Activated T-helper 1 cell treated with anti-CD3 and anti-CD28 coated beads, Interleukin-12 subunit alpha, Interleukin-12 subunit beta, Interleukin-2, Interleukin-4 antibody, amounts not matched to agents 30 ng/mL and 10 ng/mL and 1 ng/mL, durations not matched to agents 14 hours and 24 hours and 36 hours (primary cell): Measurements from ENCODE around the gene TSPAN11. TPM values are rescaled to one million over a fixed set of nuclear protein-coding genes. Genes with fewer than 3 reads are reported as not detected.
"Not testable (repeated sequence)": the region's sequence is repeated elsewhere in the genome, so short reads cannot be mapped to it uniquely, and the experiment has no call there.

Source experiments
- DNase-seq: peaks from one replicate; pipeline ENCODE4 v3.0.0; 2021; ENCODE audit warnings: low spot score
- H3K27ac Mint-ChIP-seq: one replicate; pipeline ENCODE4 v1.8.0; 2021; ENCODE audit warnings: mild to moderate bottlenecking, mixed read lengths
- H3K27me3 Mint-ChIP-seq: one replicate; pipeline ENCODE4 v1.8.0; 2022; ENCODE audit warnings: mild to moderate bottlenecking, moderate library complexity, mixed read lengths; ENCODE audit not compliant: insufficient read depth
- H3K36me3 Mint-ChIP-seq: one replicate; pipeline ENCODE4 v1.8.0; 2021; ENCODE audit warnings: low read depth, mixed read lengths
- H3K4me1 Mint-ChIP-seq: one replicate; pipeline ENCODE4 v1.8.0; 2021; ENCODE audit warnings: low read depth, mixed read lengths
- H3K4me3 Mint-ChIP-seq: one replicate; pipeline ENCODE4 v1.8.0; 2021; ENCODE audit warnings: mild to moderate bottlenecking, moderate library complexity, mixed read lengths
- H3K9me3 Mint-ChIP-seq: one replicate; pipeline ENCODE4 v1.8.0; 2021; ENCODE audit warnings: mixed read lengths
- intact Hi-C: fragments of 100-400 bp; cut with micrococcal nuclease; formaldehyde crosslinking; loops from one replicate; pipeline ENCODE4 v1.15.1; 2024
- total RNA-seq: library from RNA; stranded (reverse); gene quantifications from 2 replicates; pipeline ENCODE4 v1.2.3, GENCODE V29; 2022

Gene TSPAN11
- total RNA-seq, 1 donor from 2014 or later = not detected

DNA sequence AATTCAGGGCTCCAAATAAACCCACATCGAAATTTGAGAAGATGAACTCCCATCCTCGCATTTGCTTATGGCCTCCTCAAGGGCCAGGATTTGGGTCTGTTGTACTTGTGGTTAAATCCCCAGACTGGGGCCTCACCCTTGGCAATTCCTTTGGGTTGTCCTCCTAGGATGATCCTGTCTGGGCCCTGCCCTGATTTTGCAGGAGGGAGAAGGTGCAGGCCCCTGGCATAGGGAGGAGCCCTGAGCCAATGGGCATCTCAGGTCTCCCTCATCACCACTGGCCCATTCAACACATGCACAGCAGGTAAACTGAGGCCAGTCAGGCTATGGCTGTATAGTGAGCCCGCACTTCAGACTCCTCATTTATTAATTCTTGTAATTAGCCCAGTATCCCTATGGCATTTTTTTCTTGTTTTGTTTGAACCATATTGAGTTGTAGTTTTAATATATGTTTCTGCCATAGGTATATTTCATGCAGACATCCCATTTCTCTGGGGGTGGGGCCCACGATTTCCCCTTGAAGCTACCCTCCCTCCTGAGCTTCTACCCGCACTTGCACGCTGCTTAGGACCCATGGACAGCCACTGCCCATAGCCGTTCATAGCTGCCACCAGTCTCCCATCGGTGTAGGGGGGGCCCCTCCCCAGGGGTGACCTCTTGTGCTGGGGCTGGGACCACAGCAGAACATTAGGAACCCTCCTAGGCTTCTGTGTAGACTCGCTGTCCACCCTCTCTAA is 80.0 kb downstream of the TSPAN11 start:
- no peak overlapping the region for H3K4me3 Mint-ChIP-seq
- intact Hi-C loops = no loop called here

DNA sequence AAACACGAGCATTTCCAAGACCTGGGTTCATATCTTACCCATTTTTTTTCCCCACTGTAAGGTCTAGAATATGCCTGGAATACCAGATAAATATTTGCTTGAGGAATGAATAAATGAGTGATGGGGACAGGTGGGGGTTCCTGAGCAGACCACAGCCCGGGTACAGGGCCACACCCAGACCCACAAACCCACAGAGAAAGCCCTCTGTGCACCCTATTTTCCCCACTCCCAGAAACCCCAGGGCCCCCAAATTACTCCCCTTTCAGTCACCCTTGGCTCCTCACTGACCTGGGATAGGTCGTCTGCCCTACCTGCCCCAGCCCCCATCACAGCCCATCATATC is 80.6 kb downstream of the TSPAN11 start:
- H3K4me1 Mint-ChIP-seq = no peaks in the 10 kb centered on the region
- no peaks in the 10 kb centered on the region for H3K9me3 Mint-ChIP-seq
- H3K36me3 Mint-ChIP-seq = no peaks in the 10 kb centered on the region
- intact Hi-C loops = no loop called here
- H3K4me3 Mint-ChIP-seq = no peak overlapping the region
- H3K27me3 Mint-ChIP-seq = peaks cover 1% of the 10 kb centered on the region
- no peak for DNase-seq
- H3K27ac Mint-ChIP-seq = no peak overlapping the region

More for the DNA sequence above, 80.0 kb downstream of the TSPAN11 start:
- no peaks in the 10 kb centered on the region for H3K9me3 Mint-ChIP-seq
- H3K27ac Mint-ChIP-seq = no peak overlapping the region
- no peaks in the 10 kb centered on the region for H3K36me3 Mint-ChIP-seq
- H3K4me1 Mint-ChIP-seq = no peaks in the 10 kb centered on the region
- no peak for DNase-seq
- peaks cover 1% of the 10 kb centered on the region for H3K27me3 Mint-ChIP-seq

DNA sequence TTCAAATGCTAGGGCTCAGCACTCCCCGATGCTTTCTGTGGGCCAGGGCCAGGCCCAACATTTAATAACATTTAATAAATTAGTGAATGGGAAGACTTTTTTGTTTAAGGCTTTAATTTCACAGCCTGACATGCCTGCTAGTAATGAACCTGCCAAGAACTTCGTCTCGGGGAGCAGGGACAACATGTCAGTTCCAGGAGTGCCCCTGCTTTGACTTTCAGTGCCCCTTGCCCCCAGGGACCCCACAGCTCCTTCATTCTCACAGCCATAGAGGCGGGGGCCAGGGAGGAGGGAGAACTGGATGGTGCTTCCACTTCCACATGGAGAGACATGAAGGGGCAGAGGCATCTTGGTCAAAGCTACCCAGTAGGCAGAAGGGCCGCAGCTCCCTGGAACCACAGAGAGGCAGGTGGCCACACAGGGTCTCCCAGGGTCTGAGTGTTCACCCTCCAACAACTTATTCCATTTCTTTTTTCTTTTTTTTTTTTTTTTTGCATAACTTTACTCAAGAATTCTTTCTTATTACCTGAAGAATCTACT is 81.2 kb downstream of the TSPAN11 start:
- Mint-ChIP-seq H3K4me3 (no peak overlapping the region), H3K4me1 (no peaks in the 10 kb centered on the region), H3K9me3 (no peaks in the 10 kb centered on the region), H3K27me3 (peaks cover 1% of the 10 kb centered on the region), H3K27ac (no peak overlapping the region), H3K36me3 (no peaks in the 10 kb centered on the region)
- no peak for DNase-seq
- intact Hi-C loops = no loop called here

DNA sequence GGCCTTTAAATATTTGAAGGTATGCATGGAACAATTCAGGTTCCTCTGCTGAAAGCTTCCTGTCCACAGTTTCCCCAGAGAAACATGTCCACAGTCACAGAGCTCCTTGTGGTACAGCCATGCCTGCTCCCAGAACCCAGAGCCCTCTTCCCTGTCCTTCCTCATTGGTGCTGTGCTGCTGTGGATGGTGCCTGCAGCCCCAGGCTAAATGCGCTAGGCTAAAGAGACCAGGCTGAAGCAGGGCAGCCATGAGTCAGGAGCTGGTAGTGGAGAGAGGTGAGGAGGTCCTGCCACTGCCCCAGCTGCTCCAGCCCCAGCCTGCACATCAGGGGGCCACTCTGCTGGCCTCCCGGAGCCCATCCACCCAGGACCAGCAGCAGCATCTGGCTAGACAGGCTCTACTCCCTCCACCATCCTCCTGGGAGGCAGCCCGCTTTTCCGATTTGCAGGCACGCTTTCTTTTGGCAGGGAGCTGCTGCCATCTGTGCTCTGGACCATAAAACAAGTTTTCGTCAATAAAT is 81.8 kb downstream of the TSPAN11 start:
- Mint-ChIP-seq H3K9me3 (no peaks in the 10 kb centered on the region), H3K4me1 (no peaks in the 10 kb centered on the region), H3K4me3 (no peak overlapping the region), H3K36me3 (no peaks in the 10 kb centered on the region), H3K27ac (no peak overlapping the region), H3K27me3 (peaks cover 1% of the 10 kb centered on the region)
- no peak for DNase-seq
- intact Hi-C loops = no loop called here

DNA sequence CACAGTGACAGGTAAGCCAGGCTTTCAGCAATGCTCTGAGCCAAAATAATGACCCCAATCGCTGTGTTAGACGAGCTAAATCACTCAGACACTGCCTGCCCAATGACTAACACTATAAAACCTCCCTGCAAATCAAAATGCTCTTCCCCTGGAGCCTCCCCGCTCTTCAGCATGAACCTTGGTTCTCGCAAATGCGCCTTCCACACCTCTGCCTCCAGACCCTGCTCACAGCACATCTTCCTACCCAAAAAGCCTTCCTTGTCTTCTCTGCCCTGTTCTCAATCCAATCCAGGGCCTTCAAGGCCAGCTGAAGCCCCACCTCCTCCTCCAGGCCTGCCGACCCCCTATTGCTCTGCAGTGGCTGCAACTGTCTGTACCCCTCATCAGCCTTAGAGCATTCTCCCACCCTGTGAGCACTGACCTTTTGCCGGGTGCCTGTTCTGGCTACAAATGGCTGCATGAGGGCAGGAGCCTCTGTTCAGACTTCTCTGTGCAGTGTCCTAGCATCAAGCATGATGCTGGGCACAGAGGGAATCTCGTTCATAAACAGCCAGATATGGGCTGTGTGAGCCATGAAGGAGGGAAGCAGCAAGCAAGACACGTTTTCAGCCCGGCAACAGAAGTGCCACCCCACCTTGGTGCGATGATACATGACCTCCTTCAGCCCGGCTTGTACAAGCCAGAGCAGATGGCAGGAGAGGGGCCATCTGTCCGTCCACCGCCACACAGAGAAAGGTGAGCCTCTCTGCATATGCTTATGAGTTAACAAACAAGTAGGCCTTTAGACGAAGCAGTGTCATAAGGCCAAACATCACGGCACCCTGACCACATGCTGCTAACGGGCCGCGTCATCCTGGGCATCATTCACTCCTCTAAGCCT is 82.7 kb downstream of the TSPAN11 start:
- H3K4me1 Mint-ChIP-seq = no peaks in the 10 kb centered on the region
- no peaks in the 10 kb centered on the region for H3K9me3 Mint-ChIP-seq
- no peaks in the 10 kb centered on the region for H3K36me3 Mint-ChIP-seq
- H3K27me3 Mint-ChIP-seq = peaks cover 1% of the 10 kb centered on the region
- DNase-seq = no peak
- H3K4me3 Mint-ChIP-seq = no peak overlapping the region
- intact Hi-C loops = no loop called here
- no peak overlapping the region for H3K27ac Mint-ChIP-seq

DNA sequence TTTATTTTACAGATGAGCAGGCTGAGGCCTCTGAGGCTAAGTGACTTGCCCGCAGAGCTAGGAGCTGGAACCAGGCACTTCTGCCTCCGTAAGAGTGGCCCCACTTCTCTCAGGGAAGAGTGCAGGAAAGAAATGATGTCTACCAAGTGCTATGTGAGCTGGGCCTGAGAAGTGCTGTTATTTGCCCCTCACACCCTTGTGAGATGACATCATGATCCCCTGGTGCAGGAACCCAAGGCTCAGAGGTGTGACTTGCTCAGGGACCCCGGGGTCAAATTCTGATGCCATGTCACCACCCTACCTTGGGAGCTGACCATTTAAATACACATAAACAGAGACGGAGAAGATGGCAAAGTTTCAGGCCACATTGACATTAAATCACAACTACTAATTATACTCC is 83.4 kb downstream of the TSPAN11 start:
- Mint-ChIP-seq H3K9me3 (no peaks in the 10 kb centered on the region), H3K36me3 (no peaks in the 10 kb centered on the region), H3K27ac (no peak overlapping the region), H3K27me3 (peaks cover 1% of the 10 kb centered on the region), H3K4me3 (no peak overlapping the region), H3K4me1 (no peaks in the 10 kb centered on the region)
- no peak for DNase-seq
- intact Hi-C loops = no loop called here

DNA sequence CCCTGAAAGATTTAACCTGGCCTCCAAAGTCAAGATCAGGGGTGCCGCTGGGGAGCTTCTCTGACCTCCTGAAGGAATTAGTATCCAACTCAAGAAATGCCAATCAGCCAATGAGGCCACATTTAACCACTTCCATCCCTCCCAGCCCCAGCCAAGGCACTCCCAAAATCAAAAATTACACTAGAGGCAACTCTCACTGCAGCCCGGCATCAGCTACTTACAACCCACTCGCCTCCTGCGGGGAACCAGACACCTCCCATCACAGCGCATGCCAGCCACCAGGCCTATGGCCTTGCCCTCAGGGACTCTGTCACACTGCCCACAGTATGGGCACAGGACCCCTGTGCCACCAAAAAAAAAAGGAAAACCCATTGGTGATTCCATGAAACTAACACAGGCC is 84.8 kb downstream of the TSPAN11 start:
- Mint-ChIP-seq H3K36me3 (no peaks in the 10 kb centered on the region), H3K9me3 (no peaks in the 10 kb centered on the region), H3K4me3 (no peak overlapping the region), H3K27me3 (peaks cover 1% of the 10 kb centered on the region), H3K4me1 (no peaks in the 10 kb centered on the region), H3K27ac (no peak overlapping the region)
- intact Hi-C loops = no loop called here
- DNase-seq = no peak

DNA sequence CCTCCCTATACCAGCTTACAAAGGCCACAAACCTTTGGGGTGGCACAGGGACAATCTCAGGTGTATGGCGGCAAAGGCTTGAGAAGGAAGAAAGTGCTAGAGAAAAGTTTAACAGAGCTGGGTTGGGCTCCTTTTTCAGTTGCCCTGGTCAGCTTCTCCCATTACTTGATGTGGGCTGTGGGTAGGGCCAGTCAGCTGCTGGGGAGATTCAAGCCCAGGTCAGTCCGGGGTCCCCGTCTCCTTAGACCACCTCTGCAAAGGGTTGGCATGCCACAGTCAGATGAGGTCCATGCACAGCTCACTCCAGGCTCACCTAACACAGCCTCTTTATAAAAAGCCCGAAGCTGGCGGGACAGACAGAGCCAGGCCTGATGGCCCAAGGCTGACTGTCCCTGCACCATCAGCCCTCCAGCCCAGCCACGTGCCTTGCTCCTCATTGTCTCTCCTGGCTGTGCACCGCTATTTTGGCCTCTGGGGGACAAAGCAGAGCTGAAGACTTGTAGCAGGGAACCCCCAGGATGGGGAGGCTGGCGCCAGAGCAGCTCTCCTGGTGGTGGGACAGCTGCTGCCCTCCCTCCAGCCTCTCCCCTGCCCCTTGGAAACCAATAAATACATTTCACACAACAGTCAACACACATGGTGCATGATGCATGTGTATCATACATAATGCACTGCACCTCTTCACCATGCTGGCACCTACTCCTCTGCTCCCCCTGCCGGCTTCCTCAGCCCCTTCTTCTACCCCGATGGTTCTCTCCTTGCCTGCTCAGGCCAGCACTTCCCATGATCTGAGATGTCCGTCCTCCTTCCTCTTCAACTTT is 85.4 kb downstream of the TSPAN11 start:
- no peak overlapping the region for H3K4me3 Mint-ChIP-seq
- no peak for DNase-seq
- H3K4me1 Mint-ChIP-seq = no peaks in the 10 kb centered on the region
- no peaks in the 10 kb centered on the region for H3K36me3 Mint-ChIP-seq
- no peak overlapping the region for H3K27ac Mint-ChIP-seq
- intact Hi-C loops = no loop called here
- no peaks in the 10 kb centered on the region for H3K9me3 Mint-ChIP-seq
- peaks cover 1% of the 10 kb centered on the region for H3K27me3 Mint-ChIP-seq

DNA sequence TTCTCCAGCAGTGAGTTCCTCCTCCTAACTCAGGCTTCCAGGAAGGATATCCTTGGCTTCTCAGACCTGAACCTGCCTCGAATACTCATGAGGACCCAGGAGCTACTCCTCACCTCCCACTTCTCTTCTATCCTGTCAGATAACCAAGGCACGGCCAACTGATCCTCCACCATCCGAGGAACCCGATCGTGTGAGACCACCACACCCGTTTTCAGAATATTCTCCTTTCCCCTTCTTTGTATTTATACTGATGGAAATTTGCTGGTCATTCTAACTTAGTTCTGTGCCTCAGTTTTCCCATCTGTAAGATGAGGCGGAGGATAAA is 86.0 kb downstream of the TSPAN11 start:
- DNase-seq, H3K4me1 Mint-ChIP-seq, H3K27me3 Mint-ChIP-seq, H3K9me3 Mint-ChIP-seq, H3K36me3 Mint-ChIP-seq, H3K27ac Mint-ChIP-seq, intact Hi-C loops, H3K4me3 Mint-ChIP-seq: not testable (repeated sequence)

DNA sequence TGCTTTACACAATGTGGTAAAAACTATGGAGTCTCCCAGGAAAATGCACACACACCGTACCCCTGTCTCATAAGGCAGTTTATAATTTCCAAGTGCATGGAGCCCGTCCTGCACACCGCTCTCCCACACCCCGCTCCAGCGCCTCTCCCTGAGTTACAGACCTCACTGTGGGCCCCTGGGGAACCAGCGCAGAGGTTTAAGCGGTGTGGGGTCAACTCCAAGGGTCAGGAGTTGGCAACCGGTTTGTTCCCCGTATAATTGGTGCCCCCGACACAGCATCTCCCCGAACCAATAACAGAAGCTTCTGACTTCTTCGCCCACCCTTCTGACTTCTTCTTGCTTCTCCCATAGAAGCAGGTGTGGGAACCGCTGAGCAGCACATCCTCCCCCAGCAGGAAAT is 88.7 kb downstream of the TSPAN11 start:
- H3K36me3 Mint-ChIP-seq = no peaks in the 10 kb centered on the region
- no peak overlapping the region for H3K4me3 Mint-ChIP-seq
- H3K27me3 Mint-ChIP-seq = peaks cover 3% of the 10 kb centered on the region
- no peak overlapping the region for H3K27ac Mint-ChIP-seq
- intact Hi-C loops = no loop called here
- DNase-seq = no peak
- no peaks in the 10 kb centered on the region for H3K4me1 Mint-ChIP-seq
- no peaks in the 10 kb centered on the region for H3K9me3 Mint-ChIP-seq

DNA sequence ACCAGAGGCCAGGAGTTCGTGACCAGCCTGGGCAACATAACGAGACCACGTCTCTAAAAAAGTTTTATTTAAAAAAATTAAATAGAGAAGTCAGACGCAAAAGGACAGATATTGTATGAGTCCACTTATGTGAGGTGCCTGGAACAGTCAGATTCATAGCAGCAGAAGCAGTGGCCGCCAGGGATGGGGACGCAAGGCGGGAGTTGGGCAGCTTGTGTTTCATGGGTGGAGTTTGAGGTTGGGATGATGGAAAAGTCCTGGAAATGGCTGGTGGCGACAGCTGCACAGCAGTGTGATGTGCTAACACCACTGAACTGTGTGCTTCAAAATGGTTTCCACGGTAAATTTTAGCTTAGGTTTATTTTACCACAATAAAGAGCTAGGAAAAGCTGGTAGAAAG is 89.5 kb downstream of the TSPAN11 start:
- peaks cover 3% of the 10 kb centered on the region for H3K27me3 Mint-ChIP-seq

DNA sequence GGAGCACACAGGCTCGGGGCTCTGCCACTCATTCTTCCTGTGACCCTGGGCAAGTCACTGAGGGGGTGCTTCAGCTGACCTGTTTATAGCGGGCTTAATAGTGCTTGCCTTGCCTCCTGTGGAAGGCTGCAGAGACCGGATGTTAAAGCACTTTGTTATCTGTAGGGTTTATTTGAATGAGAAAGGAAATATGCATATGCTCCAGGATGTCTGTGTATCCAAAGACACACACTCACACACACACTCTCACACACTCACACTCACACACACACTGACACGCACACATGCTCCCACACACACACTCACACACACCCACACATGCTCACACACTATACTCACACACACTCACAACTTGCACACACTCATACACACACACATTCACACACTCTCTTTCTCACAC is 91.0 kb downstream of the TSPAN11 start:
- Mint-ChIP-seq H3K9me3 (no peaks in the 10 kb centered on the region), H3K27ac (no peak overlapping the region), H3K36me3 (no peaks in the 10 kb centered on the region), H3K4me3 (no peak overlapping the region), H3K27me3 (peaks cover 3% of the 10 kb centered on the region), H3K4me1 (no peaks in the 10 kb centered on the region)
- intact Hi-C loops = no loop called here
- DNase-seq = no peak

More for the DNA sequence above, 89.5 kb downstream of the TSPAN11 start:
- DNase-seq = no peak
- Mint-ChIP-seq H3K4me1 (no peaks in the 10 kb centered on the region), H3K4me3 (no peak overlapping the region), H3K27ac (no peak overlapping the region), H3K9me3 (no peaks in the 10 kb centered on the region), H3K36me3 (no peaks in the 10 kb centered on the region)
- intact Hi-C loops = no loop called here
